Activated CD4-positive, alpha-beta T cell treated with anti-CD3 and anti-CD28 coated beads for 1 hour (primary cell): ENCODE results near the gene CENPT.
"Not testable (repeated sequence)": the region's sequence is repeated elsewhere in the genome, so short reads cannot be mapped to it uniquely, and the experiment has no call there.

Experiments
- DNase-seq: peaks from one replicate; pipeline ENCODE4 v3.0.0-alpha.2; 2020

The CENPT gene

GRCh38 chr16:67845291-67846062, 2.0 kb downstream of the CENPT start:
- DNase-seq = no peak

DNA sequence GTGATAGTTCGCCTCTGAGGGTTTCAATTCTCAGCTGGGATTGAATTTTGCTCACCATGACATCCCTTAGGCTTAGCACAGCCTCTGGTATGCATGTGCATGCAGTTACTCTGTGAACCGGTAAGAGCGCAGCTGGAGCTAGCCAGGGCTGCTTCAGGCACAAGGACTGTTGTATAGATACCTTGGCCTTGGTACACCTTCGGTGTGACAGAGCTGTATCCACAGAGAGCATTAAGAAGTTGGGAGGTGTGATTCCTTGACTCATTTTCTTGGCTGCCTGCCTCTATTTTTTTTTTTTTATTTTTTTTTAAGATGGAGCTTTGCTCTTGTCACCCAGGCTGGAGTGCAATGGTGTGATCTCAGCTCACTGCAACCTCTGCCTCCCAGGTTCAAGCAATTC, 3.0 kb downstream of the CENPT start:
- DNase-seq = no peak

GRCh38 chr16:67843343-67843765, 4.1 kb downstream of the CENPT start:
- DNase-seq = peak; percentile 30

GRCh38 chr16:67842509-67843342, 4.8 kb downstream of the CENPT start:
- DNase-seq = peak; percentile 42

GRCh38 chr16:67841816-67842508, 5.5 kb downstream of the CENPT start, which contains the start of gene THAP11:
THAP11 (plus strand) TSS chr16:67842320; CDS start chr16:67842555, 235 bp downstream.
- DNase-seq = peak; percentile 89

DNA sequence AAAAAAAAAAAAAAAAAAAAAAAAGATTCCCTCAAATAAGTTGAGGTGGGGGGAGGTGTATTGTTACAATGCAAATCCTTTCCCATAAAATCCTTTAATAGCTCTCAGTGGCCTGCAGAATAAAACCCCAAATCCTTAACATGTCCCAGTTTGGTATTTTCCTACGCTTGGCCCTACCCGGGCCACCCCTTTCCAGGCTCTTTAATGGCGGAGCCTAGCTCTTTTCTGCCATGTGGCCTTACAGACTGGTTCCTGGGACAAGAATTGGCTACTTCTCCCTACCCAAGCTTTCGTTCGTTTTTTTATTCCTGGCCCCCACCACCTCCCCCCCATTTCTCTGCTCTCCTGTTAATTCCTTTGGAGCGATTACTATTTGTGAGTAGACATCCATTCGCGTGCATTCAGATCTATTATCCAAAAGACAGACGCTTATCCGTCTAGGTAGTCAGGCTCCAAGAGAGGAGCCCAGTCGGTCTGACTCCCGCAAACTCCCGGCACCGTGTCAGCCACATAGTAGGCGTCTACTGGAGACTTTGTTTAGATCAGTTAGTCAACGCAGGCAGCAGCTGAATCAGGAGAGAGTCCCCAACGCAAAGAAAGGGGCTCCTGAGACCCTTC, 6.2 kb downstream of the CENPT start:
- no peak for DNase-seq

DNA sequence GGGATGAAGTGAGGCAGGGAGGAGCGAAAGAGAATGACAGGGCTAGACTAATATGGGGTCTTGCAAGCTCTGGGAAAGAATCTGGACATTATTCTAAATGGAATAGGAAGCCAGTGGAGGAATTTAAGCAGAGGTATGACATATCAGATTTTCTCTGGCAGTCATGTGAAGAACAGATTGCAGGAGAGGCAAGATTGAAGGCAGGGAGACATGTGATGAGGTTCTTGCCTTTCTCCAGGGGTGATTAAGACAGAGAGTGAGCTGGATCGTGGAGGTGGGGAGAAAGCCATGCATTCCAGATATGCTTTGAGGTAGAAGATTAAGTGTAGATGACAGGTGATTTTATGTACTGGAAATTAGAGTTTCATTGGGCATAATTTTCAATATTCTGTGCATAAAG, 9.7 kb downstream of the CENPT start:
- DNase-seq = no peak

DNA sequence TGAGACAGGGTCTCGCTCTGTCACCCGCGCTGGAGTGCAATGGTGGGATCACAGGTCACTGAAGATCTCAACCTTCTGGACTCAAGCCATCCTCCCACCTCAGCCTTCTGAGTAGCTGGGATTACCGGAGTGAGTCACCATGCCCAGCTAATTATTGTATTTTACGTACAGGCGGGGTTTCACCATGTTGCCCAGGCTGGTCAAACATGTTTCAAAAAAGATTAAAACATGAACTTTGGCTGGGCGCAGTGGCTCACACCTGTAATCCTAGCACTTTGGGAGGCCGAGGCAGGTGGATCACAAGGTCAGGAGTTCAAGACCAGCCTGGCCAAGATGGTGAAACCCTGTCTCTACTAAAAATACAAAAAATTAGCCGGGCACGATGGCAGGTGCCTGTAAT, 10.3 kb downstream of the CENPT start:
- DNase-seq = not testable (repeated sequence)

DNA sequence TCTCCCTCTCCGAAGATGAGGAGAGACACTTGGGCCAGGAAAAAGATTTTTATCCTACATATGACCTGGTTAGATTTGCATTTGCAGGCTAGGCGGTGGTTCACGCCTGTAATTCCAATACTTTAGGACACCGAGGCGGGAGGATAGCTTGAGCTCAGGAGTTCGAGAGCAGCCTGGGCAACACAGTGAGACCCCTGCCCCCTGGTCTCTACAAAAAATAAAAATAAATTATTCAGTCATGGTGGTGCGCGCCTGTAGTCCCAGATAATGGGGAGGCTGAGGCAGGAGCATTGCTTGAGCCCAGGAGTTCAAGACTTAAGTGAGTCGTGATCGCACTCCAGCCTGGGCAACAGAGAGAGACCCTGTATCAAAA, 13.3 kb downstream of the CENPT start:
- DNase-seq = no peak

DNA sequence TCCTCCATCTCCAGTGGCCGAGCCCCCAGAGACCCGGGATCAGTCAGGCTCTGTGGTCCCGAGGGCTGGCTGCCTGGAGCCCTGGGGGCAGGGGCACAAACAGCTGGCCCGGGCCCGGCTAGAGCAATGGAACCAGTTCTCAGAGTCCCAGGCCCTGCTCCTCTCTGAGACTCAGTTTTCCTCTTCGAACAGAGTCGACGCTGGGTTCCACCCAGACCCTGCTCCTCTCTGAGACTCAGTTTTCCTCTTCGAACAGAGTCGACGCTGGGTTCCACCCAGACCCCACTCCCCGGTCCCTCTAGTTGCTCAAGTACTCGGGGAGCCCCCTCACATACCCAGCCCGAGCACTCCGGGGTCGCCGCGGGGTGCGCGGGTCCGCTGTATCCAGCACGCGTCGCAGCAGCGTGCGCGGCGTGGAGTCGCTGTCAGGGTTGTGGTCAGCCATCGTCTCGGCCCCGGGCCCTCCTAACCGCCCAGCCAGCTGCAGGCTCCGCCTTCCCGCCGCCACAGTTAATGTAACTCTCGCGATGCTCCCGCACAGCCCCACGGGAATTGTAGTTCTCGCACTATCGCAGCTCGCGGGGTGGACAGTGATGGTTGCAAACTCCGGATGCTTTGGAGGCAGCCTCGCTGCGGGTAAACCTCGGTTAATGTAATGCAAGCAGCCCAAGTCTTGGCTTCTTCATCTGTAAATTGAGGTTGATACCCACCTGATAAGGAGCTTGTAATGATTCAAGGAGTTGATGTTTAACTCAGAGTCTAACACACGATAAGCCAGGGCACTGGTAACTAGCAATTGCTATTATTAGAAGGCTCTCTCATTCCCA, 13.9 kb downstream of the CENPT start:
- DNase-seq = peak; percentile 87

DNA sequence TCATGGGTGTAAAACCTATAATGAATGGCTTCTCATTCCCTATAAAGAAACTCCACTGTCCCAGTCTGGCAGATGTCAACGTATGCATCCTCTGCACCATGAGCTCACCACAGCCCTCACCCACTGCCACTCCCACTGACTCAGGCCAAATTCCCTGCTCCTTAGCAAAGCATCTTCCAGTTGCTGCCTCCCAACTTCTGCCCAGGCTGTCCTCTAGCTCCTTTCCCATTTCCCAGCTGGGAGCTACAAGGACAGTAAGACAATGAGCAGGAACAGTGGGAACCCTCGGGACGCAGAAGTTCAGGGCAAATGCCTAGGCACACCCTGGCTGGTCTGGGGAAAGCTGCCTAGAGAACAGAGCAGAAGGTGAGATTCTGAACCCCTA, 14.5 kb downstream of the CENPT start:
- no peak for DNase-seq

GRCh38 chr16:67828651-67829050, 18.8 kb downstream of the CENPT start:
- no peak for DNase-seq

GRCh38 chr16:67825906-67826305, 21.6 kb downstream of the CENPT start:
- no peak for DNase-seq

DNA sequence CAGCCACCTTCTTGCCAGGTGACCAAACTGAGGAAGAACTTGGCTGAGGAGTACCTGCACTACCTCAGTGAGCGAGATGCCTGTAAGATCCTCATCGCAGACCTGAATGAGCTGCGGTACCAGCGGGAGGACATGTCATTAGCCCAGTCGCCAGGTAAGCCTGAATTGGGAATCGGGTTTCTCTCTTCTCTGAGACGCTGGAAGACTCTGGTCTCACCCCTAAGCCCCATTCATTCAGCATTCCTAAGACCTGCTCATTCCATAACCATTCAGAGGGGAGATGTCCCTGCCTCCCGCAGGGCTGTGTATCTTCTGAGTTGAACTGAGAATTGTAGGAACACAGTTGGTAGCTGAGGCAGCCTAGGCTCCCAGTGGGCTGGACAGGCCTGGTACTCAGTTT, 22.4 kb downstream of the CENPT start:
- no peak for DNase-seq

GRCh38 chr16:67822511-67822910, 25.0 kb downstream of the CENPT start:
- DNase-seq = no peak

- no peak for DNase-seq
Observed at GRCh38 chr16:67820608-67821259, 26.8 kb downstream of the CENPT start.

DNA sequence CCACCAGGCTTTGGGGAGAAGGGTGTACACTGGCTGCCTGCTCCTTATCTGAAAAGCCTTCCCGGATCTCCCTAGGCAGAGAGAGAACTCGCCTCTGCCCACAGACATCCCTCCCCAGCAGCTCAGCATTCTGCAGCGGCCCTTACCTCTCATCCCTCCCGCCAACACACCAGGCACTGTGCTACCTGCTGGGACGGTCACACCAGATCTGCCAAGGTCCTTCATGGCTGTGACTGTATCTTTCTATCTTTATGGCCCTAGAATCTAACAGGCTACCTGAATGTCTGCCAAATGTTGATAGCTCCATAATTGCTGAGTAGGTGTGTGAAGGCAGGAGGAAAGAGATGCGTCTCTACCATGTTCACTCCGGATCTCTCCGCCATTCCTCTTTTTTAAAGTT, 32.9 kb downstream of the CENPT start:
- DNase-seq = no peak

DNA sequence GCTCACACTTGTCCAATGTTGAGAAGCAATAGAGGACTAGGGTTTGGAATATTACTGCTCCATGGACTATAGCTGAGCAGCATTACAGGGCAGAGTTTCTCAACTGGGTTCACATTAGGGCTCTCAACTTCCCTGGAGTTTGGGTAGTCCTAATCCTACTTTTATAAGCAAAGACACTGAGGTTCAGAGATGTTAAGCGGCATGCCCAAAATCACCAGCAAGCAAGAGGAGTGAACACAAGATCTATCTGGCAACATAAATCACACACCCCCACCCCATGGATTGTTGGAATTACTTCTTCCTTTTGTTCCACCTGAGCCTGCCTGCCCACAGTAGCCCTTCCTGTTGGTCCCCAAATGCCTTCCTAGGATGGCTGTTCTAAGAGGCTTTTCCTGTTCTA, 35.6 kb downstream of the CENPT start:
- no peak for DNase-seq

- no peak for DNase-seq
Observed at GRCh38 chr16:67807148-67807682, 40.3 kb downstream of the CENPT start.

GRCh38 chr16:67806428-67807147, 40.9 kb downstream of the CENPT start, which contains the start of the genes RANBP10 and TSNAXIP1:
RANBP10 (minus strand) TSS chr16:67806560; CDS start chr16:67806536, 24 bp downstream.
TSNAXIP1 (plus strand) TSS chr16:67806889; CDS start chr16:67807150, 261 bp downstream.
- DNase-seq = peak; percentile 93
